ENCODE measurements around the gene COL28A1.

DNA sequence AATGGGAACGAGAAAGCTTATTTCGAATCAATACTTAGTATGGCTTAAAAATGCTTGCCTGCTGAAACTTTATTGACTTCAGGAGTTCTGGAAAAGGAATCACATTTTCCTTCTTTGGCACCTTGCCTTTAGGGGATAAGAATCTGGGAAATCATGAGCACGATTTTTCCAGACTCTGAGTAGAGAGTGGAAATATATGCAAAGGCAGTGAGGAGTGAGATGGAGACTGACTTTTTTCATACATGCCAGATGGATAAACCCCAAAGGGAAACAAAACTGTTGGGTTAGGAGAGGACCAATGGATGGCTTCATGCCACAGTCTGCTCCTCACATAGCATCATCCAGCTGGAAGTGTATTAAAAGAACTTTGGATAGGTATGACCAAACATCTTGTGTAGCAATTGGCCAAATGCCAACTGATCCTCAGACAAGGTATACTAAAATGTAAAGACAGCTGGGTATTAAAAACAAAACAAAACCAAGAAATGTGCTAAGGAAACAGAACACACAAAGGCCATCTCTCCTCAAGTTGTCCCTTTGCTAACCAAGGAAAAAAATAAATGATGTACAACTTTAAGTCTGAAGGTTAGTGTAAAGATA lies 1.7 kb downstream of the COL28A1 start:
- TF ChIP-seq, protein P1, sequence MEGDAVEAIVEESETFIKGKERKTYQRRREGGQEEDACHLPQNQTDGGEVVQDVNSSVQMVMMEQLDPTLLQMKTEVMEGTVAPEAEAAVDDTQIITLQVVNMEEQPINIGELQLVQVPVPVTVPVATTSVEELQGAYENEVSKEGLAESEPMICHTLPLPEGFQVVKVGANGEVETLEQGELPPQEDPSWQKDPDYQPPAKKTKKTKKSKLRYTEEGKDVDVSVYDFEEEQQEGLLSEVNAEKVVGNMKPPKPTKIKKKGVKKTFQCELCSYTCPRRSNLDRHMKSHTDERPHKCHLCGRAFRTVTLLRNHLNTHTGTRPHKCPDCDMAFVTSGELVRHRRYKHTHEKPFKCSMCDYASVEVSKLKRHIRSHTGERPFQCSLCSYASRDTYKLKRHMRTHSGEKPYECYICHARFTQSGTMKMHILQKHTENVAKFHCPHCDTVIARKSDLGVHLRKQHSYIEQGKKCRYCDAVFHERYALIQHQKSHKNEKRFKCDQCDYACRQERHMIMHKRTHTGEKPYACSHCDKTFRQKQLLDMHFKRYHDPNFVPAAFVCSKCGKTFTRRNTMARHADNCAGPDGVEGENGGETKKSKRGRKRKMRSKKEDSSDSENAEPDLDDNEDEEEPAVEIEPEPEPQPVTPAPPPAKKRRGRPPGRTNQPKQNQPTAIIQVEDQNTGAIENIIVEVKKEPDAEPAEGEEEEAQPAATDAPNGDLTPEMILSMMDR (IDR thresholded peaks at IDR 0.05), result no peak
- no peak for TF ChIP-seq EZH2 (IDR thresholded peaks at IDR 0.05)

All from neural progenitor cell (in vitro differentiated cells).